ENCODE data around the gene MARVELD2. TPM values are rescaled to one million over a fixed set of nuclear protein-coding genes. Genes with fewer than 3 reads are reported as not detected.
"Not testable (repeated sequence)": the region's sequence is repeated elsewhere in the genome, so short reads cannot be mapped to it uniquely, and the experiment has no call there.

MARVELD2 gene
- total RNA-seq, 1 experiment from 2014 or later: 9.3 TPM

GRCh38 chr5:69449511-69449910, 34.6 kb downstream of the MARVELD2 start:
- DNase-seq (ENCODE audit: extremely low read depth, low read depth): no peak

GRCh38 chr5:69450116-69450515, 35.2 kb downstream of the MARVELD2 start:
- DNase-seq (ENCODE audit: extremely low read depth, low read depth): peak; percentile 18

DNA sequence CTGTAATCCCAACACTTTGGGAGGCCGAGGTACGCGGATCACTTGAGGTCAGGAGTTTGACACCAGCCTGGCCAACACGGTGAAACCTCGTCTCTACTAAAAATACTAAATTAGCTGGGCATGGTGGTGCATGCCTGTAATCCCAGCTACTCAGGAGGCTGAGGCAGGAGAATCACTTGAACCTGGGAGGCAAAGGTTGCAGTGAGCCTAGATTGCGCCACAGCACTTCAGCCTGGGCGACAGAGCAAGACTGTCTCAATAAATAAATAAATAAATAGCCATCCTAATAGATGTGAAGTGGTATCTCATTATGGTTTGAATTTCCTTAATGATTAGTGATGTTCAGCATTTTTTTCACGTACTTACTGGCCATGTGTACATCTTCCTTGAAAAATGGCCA, 35.6 kb downstream of the MARVELD2 start:
- DNase-seq (ENCODE audit: extremely low read depth, low read depth): not testable (repeated sequence)

DNA sequence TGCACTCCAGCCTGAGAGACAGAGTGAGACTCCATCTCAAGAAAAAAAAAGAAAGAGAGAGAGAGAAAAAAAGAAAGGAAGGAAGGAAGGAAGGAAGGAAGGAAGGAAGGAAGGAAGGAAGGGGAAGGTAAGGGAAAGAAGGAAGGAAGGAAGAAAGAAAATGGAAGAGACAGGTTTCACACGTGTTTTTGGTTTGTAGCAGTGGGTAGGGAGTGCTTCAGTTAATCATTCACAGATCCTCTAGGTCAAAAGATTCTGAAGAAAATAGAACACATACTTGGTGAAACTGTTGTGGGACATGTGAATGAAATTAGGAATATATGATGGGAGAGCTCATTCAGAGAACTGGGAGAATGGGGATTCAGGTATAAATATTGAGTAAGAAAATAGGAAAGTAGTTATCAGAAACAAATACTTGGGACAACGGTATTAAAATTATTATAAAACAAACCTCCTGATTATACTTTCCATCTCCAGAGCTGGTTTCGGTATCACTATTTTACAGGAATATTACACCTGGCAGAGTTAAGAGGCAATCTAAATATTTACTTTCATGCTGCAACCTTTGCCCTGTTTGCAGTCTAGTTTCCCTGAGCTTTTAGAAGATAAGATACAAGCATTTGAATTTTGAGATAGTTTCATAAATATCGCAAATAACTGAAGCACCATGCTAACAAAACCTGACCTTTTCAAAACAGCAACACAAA, 37.2 kb downstream of the MARVELD2 start:
- DNase-seq (ENCODE audit: extremely low read depth, low read depth): no peak

DNA sequence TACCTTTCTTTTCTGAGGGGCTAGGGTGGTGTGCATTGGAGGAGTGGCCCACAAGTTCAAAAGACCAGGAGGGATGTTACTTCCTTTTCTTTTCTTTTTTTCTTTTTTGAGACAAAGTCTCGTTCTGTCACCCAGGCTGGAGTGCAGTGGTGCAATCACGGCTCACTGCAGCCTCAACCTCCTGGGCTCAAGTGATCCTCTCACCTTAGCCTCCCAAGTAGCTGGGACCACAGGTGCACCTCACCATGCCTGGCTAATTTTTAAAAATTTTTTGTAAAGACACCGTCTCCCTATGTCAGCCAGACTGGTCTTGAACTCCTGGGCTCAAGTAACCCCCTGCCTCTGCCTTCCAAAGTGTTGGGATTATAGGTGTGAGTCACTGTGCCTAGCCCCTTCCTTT, 38.6 kb downstream of the MARVELD2 start:
- not testable (repeated sequence) for DNase-seq (ENCODE audit: extremely low read depth, low read depth)

- DNase-seq (ENCODE audit: extremely low read depth, low read depth): no peak
These were observed 39.7 kb downstream of the MARVELD2 start for GRCh38 chr5:69454460-69455249.

DNA sequence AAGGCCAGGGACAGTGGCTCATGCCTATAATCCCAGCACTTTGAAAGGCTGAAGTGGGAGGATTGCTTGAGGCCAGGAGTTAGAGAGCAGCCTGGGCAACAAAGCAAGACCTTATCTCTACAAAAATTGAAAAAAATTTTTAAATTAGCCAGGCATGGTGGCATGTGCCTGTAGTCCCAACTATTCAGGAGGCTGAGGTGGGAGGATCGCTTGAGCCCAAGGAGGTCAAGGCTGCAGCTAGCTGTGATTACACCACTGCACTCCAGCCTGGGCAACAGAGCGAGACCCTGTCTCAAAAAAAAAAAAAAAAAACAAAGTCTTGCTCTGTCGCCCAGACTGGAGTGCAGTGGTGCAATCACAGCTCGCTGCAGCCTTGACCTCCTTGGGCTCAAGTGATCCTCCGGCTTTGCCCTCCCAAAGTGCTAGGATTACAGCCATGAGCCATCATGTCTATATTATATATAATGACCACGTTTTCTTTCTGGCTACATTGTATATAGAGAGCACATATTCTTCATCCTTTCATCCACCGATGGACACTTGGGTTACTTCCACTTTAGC, 40.6 kb downstream of the MARVELD2 start:
- not testable (repeated sequence) for DNase-seq (ENCODE audit: extremely low read depth, low read depth)

DNA sequence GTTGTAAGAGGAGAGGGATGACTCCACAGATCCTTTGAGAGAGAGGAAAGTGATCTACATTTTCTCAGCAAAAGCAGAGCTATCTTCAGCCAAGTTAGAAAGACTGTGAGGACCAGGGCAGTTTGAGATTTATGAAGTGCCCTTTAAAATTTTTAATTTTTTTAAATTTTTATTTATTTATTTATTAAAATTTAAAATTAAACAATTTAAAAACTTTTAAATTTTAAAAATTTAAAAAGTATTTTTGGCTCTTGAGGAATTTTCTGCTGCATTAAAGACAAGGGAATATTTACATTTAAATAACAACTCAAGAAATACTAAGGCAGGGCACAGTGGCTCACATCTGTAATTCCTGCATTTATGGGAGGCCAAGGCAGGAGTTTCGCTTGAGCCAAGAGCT, 47.3 kb downstream of the MARVELD2 start:
- DNase-seq (ENCODE audit: extremely low read depth, low read depth): no peak

- not testable (repeated sequence) for DNase-seq (ENCODE audit: extremely low read depth, low read depth)
These were observed 51.5 kb downstream of the MARVELD2 start for GRCh38 chr5:69466375-69466774.

- no peak for DNase-seq (ENCODE audit: extremely low read depth, low read depth)
These were observed 52.7 kb downstream of the MARVELD2 start for GRCh38 chr5:69467442-69468225.

- no peak for DNase-seq (ENCODE audit: extremely low read depth, low read depth)
These were observed 53.7 kb downstream of the MARVELD2 start for GRCh38 chr5:69468631-69469030.

DNA sequence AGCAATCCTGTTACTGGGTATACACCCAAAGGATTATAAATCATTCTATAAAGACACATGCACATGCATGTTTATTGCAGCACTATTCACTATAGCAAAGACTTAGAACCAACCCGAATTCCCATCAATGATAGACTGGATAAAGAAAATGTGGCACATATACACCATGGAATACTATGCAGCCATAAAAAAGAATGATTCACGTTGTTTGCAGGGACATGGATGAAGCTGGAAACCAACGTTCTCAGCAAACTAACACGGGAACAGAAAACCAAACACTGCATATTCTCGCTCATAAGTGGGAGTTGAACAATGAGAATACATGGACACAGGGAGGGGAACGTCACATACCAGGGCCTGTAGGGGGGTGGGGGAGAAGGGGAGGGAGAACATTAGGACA, 56.6 kb downstream of the MARVELD2 start:
- not testable (repeated sequence) for DNase-seq (ENCODE audit: extremely low read depth, low read depth)

DNA sequence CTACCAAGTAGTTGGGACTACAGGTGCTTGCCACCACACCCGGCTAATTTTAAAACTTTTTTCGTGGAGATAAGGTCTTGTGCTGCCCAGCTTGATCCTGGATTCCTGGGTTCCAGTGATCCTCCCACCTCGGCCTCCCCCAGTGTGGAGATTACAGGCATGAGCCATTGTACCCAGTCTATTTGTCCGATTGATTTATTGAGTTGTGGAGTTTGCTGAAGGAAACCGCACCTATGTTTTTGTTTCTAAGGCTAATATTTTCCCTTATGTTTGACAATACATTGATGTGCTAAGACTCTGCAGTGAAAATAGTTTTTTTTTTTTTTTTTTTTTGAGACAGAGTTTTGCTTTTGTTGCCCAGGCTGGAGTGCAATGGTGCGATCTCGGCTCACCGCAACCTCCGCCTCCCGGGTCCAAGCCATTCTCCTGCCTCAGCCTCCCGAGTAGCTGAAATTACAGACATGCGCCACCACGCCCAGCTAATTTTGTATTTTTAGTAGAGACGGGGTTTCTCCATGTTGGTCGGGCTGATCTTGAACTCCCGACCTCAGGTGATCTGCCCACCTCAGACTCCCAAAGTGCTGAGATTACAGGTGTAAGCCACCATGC, 57.7 kb downstream of the MARVELD2 start:
- not testable (repeated sequence) for DNase-seq (ENCODE audit: extremely low read depth, low read depth)

GRCh38 chr5:69477170-69477569, 62.3 kb downstream of the MARVELD2 start:
- no peak for DNase-seq (ENCODE audit: extremely low read depth, low read depth)

GRCh38 chr5:69478296-69478695, 63.4 kb downstream of the MARVELD2 start:
- not testable (repeated sequence) for DNase-seq (ENCODE audit: extremely low read depth, low read depth)

GRCh38 chr5:69484891-69485290, 70.0 kb downstream of the MARVELD2 start:
- peak; percentile 52 for DNase-seq (ENCODE audit: extremely low read depth, low read depth)

DNA sequence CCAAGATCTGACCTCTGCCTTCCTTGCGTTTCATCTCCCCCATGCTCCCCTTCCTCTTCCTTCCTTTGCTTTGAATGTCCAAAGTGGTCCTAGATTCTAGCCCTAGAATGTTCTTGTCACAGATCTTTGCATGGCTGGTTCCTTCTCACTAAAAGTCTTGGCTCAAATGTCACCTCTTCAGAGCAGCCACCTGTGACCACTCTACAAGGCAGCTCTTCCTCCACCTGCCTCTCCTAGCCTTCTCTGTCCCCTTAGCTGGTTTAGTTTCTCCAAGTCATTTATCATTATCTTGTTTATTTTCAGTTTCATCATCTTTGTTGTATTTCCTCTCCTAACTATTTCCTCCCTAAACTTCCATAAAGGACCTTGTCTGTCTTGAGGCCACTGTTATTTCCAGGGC, 70.6 kb downstream of the MARVELD2 start:
- DNase-seq (ENCODE audit: extremely low read depth, low read depth): no peak

DNA sequence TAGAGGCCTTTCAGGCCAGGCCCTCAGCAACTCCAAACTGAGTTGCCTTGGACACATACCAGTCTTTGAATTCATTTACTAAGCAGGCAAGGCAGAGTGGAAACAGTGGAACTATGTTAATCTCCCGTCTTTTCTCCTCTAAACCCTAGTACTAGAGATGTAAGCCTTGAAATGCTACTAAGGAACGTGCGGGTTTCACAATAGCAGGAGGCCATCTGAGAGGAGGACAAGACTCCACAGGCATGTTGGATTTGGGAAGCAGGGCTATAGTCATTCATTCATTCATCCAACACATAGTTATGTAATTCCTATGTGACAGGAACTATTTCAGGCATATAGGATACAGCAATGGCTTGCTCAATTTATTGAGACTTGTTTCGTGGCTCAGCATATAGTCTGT, 74.3 kb downstream of the MARVELD2 start:
- no peak for DNase-seq (ENCODE audit: extremely low read depth, low read depth)

GRCh38 chr5:69491027-69491426, 76.1 kb downstream of the MARVELD2 start:
- DNase-seq (ENCODE audit: extremely low read depth, low read depth): no peak

DNA sequence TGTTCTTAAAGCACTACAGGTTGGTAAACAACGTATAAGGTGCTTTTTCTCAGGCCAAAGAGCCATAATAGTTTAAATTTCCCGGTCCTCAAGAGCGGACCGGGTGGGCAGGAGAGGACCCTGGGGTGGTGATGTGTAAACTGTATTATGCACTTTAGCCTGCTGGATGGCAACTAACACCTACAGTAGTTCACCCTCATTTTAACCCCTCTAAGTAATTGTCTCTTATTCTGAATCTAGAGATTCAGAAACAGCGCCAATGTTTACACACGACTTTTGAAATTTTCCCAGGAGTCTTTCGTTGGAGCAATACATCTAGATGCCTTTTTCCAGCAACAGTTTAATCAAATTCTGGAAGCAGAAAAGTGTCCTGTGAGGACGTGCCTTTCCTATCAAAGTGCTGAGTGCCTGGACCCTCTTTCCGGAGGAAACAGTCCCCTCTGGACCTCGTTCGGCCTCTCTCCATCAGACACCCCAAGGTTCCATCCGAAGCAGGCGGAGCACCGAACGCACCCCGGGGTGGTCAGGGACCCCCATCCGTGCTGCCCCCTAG, 77.0 kb downstream of the MARVELD2 start:
- DNase-seq (ENCODE audit: extremely low read depth, low read depth): no peak
